Epithelial cell of esophagus (primary cell): ENCODE data around the gene EVI5L.
"Not testable (repeated sequence)": the region's sequence is repeated elsewhere in the genome, so short reads cannot be mapped to it uniquely, and the experiment has no call there.

Source experiments
- DNase-seq: peaks from one replicate; pipeline ENCODE4 v3.0.0; 2010; ENCODE audit warnings: low read depth
- H3K4me3 ChIP-seq: 2 replicates; pipeline ENCODE4 v1.5.1; 2011; ENCODE audit warnings: mild to moderate bottlenecking, low read length, control low read depth
- CTCF ChIP-seq: IDR thresholded peaks from 2 replicates; pipeline ENCODE4 v1.5.1; 2011; ENCODE audit warnings: low read depth, mild to moderate bottlenecking, low read length, control low read depth, inconsistent platforms; ENCODE audit not compliant: insufficient read depth; ENCODE audit errors: missing control alignments

EVI5L gene

GRCh38 chr19:7811989-7812388, 18.0 kb upstream of the EVI5L start:
- DNase-seq, result peak; percentile 76
- no peak for TF ChIP-seq CTCF
- H3K4me3 ChIP-seq, result no peak overlapping the region

GRCh38 chr19:7815325-7815724, 14.7 kb upstream of the EVI5L start:
- no peak for TF ChIP-seq CTCF
- H3K4me3 ChIP-seq, result no peak overlapping the region
- DNase-seq, result no peak

- H3K4me3 ChIP-seq, DNase-seq: not testable (repeated sequence)
Measured at GRCh38 chr19:7816040-7816439, 14.0 kb upstream of the EVI5L start.

- H3K4me3 ChIP-seq, result no peak overlapping the region
- TF ChIP-seq CTCF, result no peak
- no peak for DNase-seq
Measured at GRCh38 chr19:7817801-7818200, 12.2 kb upstream of the EVI5L start.

GRCh38 chr19:7818806-7819205, 11.2 kb upstream of the EVI5L start:
- no peak overlapping the region for H3K4me3 ChIP-seq
- no peak for TF ChIP-seq CTCF
- DNase-seq, result no peak

- DNase-seq, result no peak
- no peak overlapping the region for H3K4me3 ChIP-seq
- no peak for TF ChIP-seq CTCF
Measured at GRCh38 chr19:7819337-7819736, 10.7 kb upstream of the EVI5L start.

GRCh38 chr19:7820588-7820987, 9.4 kb upstream of the EVI5L start:
- TF ChIP-seq CTCF, result no peak
- no peak overlapping the region for H3K4me3 ChIP-seq
- no peak for DNase-seq

GRCh38 chr19:7822910-7823515, 7.0 kb upstream of the EVI5L start:
- TF ChIP-seq CTCF, result no peak
- no peak for DNase-seq
- H3K4me3 ChIP-seq, result no peak overlapping the region
